GM03348 (cell line): Measurements from ENCODE around the gene GBP7.
"Not testable (repeated sequence)": the region's sequence is repeated elsewhere in the genome, so short reads cannot be mapped to it uniquely, and the experiment has no call there.

Experiments used
- DNase-seq: peaks from one replicate; pipeline ENCODE4 v3.0.0; 2012; ENCODE audit warnings: low spot score

GBP7 gene

GRCh38 chr1:89175601-89176256, at the start of gene GBP7:
Gene GBP7 (minus strand): TSS chr1:89176003. CDS start chr1:89171935, 4,068 bp downstream.
- no peak for DNase-seq

- no peak for DNase-seq
Measured at GRCh38 chr1:89221341-89221740, 45.5 kb upstream of the GBP7 start.

GRCh38 chr1:89219851-89220250, 44.0 kb upstream of the GBP7 start:
- not testable (repeated sequence) for DNase-seq

GRCh38 chr1:89218941-89219340, 43.1 kb upstream of the GBP7 start:
- DNase-seq, result not testable (repeated sequence)

GRCh38 chr1:89213347-89213746, 37.5 kb upstream of the GBP7 start:
- DNase-seq, result no peak

GRCh38 chr1:89211035-89211634, 35.3 kb upstream of the GBP7 start:
- DNase-seq, result no peak

GRCh38 chr1:89206373-89206772, 30.6 kb upstream of the GBP7 start:
- DNase-seq, result no peak

- DNase-seq, result peak; percentile 13
Measured at GRCh38 chr1:89203166-89203565, 27.4 kb upstream of the GBP7 start.

GRCh38 chr1:89201106-89201794, 25.4 kb upstream of the GBP7 start:
- no peak for DNase-seq

- DNase-seq, result peak; percentile 29
Measured at GRCh38 chr1:89200663-89201062, 24.9 kb upstream of the GBP7 start.

- DNase-seq, result no peak
Measured at GRCh38 chr1:89199525-89200031, 23.8 kb upstream of the GBP7 start.

GRCh38 chr1:89198491-89199072, 22.8 kb upstream of the GBP7 start, which contains the start of gene GBP4:
Gene GBP4 (minus strand): TSS chr1:89198942. CDS start chr1:89198834, 108 bp downstream.
- DNase-seq, result no peak

- no peak for DNase-seq
Measured at GRCh38 chr1:89198081-89198480, 22.3 kb upstream of the GBP7 start.

GRCh38 chr1:89195476-89195875, 19.7 kb upstream of the GBP7 start:
- no peak for DNase-seq

GRCh38 chr1:89191314-89191713, 15.5 kb upstream of the GBP7 start:
- DNase-seq, result no peak

- DNase-seq, result no peak
Measured at GRCh38 chr1:89190017-89190416, 14.2 kb upstream of the GBP7 start.

GRCh38 chr1:89179343-89179742, 3.5 kb upstream of the GBP7 start:
- no peak for DNase-seq

- DNase-seq, result no peak
Measured at GRCh38 chr1:89176971-89177370, 1.2 kb upstream of the GBP7 start.

GRCh38 chr1:89174491-89174890, 1.3 kb downstream of the GBP7 start:
- DNase-seq, result no peak

- no peak for DNase-seq
Measured at GRCh38 chr1:89172468-89173143, 3.2 kb downstream of the GBP7 start.

- no peak for DNase-seq
Measured at GRCh38 chr1:89171067-89171438, 4.8 kb downstream of the GBP7 start.
